ENCODE data around the gene TMEM117.
A peak's percentile ranks its signal among the peaks of the same experiment; 100 is the strongest.

Gene TMEM117

DNA sequence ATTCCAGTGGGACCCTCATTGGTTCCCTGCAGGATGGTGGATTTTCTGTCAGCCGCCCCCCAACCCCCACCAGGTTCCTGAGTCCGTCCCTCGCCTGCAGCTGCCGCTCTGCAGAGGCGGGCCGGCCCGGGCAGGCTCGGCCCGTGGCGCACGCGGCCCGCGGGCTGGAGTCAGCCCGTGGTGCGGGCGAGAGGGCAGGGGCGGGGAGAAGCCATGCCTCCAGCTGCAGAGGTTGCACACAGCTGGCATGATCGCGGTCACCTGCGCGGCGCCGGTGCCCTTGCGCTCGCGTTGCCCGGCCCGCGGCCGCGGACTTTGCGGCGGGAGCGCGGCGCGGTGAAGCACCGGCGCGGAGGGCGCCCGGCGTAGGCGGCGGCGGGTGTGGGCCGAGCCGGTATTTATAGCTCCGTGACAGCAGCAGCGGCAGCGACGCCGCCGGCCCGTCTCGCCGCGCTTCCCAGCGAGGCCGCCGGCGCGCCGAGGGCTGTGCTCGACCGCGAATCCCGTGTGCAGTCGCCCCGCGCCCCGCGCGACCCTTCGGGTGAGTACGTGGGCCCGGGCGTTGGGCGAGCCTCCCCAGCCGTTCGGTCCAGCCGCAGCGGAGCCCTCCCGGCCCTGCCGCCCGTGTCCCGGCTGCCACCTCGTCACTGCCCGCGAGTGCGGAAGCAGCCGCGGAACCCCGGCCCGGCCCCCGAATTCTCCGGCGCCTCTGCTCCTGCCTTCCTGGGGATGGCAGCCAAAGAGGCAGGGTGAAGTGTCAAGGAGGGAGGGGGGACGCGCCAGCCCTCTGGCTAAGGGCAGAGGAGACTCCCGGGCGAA lies at the start of gene TMEM117 (continued):
- TF ChIP-seq, protein P1, sequence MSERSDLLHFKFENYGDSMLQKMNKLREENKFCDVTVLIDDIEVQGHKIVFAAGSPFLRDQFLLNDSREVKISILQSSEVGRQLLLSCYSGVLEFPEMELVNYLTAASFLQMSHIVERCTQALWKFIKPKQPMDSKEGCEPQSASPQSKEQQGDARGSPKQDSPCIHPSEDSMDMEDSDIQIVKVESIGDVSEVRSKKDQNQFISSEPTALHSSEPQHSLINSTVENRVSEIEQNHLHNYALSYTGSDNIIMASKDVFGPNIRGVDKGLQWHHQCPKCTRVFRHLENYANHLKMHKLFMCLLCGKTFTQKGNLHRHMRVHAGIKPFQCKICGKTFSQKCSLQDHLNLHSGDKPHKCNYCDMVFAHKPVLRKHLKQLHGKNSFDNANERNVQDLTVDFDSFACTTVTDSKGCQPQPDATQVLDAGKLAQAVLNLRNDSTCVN (tag by site-specific recombination; optimal IDR thresholded peaks at IDR 0.05) = peak; percentile 76
- TF ChIP-seq ZNF292 (tag by site-specific recombination; IDR thresholded peaks at IDR 0.05; ENCODE audit: borderline replicate concordance, low read depth) (no peak), ZBTB17 (tag by site-specific recombination; IDR thresholded peaks at IDR 0.05) (peak; percentile 64), HOXC10 (CRISPR knock-in tag; IDR thresholded peaks at IDR 0.05) (0 out of 2 replicates have a peak, but pooled peaks have one; percentile 74), ZNF2 (tag by site-specific recombination; IDR thresholded peaks at IDR 0.05) (peak; percentile 49), ZNF76 (tag by site-specific recombination; IDR thresholded peaks at IDR 0.05; ENCODE audit: borderline replicate concordance, low read depth) (peak; percentile 75; the same call in 1 of the 2 replicates), MZF1 (tag by site-specific recombination; IDR thresholded peaks at IDR 0.05; ENCODE audit: borderline replicate concordance) (no peak), ZNF146 (tag by site-specific recombination; IDR thresholded peaks at IDR 0.05) (no peak), ZBTB20 (tag by site-specific recombination; IDR thresholded peaks at IDR 0.05) (peak; percentile 97), ZFHX2 (tag by site-specific recombination; conservative IDR thresholded peaks at IDR 0.05) (peak; percentile 64), ZNF121 (tag by site-specific recombination; IDR thresholded peaks at IDR 0.05) (no peak), ZNF571 (tag by site-specific recombination; IDR thresholded peaks at IDR 0.05) (no peak), ZNF600 (tag by site-specific recombination; IDR thresholded peaks at IDR 0.05) (peak; percentile 66), ZNF610 (tag by site-specific recombination; IDR thresholded peaks at IDR 0.05; ENCODE audit: borderline replicate concordance) (no peak), ZSCAN16 (tag by site-specific recombination; IDR thresholded peaks at IDR 0.05) (peak; percentile 76), WT1 (tag by site-specific recombination; IDR thresholded peaks at IDR 0.05) (no peak)
- TF ChIP-seq, protein P2, sequence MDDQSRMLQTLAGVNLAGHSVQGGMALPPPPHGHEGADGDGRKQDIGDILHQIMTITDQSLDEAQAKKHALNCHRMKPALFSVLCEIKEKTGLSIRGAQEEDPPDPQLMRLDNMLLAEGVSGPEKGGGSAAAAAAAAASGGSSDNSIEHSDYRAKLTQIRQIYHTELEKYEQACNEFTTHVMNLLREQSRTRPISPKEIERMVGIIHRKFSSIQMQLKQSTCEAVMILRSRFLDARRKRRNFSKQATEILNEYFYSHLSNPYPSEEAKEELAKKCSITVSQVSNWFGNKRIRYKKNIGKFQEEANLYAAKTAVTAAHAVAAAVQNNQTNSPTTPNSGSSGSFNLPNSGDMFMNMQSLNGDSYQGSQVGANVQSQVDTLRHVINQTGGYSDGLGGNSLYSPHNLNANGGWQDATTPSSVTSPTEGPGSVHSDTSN (CRISPR knock-in tag; IDR thresholded peaks at IDR 0.05) = 0 out of 2 replicates have a peak, but pooled peaks have one; percentile 64
- TF ChIP-seq, protein P3, sequence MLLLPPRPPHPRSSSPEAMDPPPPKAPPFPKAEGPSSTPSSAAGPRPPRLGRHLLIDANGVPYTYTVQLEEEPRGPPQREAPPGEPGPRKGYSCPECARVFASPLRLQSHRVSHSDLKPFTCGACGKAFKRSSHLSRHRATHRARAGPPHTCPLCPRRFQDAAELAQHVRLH (tag by site-specific recombination; IDR thresholded peaks at IDR 0.05) = 0 out of 2 replicates have a peak, but pooled peaks have one; percentile 3
- TF ChIP-seq, protein P4, sequence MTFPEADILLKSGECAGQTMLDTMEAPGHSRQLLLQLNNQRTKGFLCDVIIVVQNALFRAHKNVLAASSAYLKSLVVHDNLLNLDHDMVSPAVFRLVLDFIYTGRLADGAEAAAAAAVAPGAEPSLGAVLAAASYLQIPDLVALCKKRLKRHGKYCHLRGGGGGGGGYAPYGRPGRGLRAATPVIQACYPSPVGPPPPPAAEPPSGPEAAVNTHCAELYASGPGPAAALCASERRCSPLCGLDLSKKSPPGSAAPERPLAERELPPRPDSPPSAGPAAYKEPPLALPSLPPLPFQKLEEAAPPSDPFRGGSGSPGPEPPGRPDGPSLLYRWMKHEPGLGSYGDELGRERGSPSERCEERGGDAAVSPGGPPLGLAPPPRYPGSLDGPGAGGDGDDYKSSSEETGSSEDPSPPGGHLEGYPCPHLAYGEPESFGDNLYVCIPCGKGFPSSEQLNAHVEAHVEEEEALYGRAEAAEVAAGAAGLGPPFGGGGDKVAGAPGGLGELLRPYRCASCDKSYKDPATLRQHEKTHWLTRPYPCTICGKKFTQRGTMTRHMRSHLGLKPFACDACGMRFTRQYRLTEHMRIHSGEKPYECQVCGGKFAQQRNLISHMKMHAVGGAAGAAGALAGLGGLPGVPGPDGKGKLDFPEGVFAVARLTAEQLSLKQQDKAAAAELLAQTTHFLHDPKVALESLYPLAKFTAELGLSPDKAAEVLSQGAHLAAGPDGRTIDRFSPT (tag by site-specific recombination; IDR thresholded peaks at IDR 0.05) = peak; percentile 45; the same call in 1 of the 2 replicates
- TF ChIP-seq, protein P5, sequence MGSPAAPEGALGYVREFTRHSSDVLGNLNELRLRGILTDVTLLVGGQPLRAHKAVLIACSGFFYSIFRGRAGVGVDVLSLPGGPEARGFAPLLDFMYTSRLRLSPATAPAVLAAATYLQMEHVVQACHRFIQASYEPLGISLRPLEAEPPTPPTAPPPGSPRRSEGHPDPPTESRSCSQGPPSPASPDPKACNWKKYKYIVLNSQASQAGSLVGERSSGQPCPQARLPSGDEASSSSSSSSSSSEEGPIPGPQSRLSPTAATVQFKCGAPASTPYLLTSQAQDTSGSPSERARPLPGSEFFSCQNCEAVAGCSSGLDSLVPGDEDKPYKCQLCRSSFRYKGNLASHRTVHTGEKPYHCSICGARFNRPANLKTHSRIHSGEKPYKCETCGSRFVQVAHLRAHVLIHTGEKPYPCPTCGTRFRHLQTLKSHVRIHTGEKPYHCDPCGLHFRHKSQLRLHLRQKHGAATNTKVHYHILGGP (tag by site-specific recombination; IDR thresholded peaks at IDR 0.05) = no peak
- TF ChIP-seq, protein P6, sequence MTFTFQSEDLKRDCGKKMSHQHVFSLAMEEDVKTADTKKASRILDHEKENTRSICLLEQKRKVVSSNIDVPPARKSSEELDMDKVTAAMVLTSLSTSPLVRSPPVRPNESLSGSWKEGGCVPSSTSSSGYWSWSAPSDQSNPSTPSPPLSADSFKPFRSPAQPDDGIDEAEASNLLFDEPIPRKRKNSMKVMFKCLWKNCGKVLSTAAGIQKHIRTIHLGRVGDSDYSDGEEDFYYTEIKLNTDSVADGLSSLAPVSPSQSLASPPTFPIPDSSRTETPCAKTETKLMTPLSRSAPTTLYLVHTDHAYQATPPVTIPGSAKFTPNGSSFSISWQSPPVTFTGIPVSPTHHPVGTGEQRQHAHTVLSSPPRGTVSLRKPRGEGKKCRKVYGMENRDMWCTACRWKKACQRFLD (tag by site-specific recombination; IDR thresholded peaks at IDR 0.05) = no peak
